Right atrium auricular region (tissue), 2 donors: Measurements from ENCODE around the gene YRDC. TPM values are rescaled to one million over a fixed set of nuclear protein-coding genes. Genes with fewer than 3 reads are reported as not detected.

ENCODE experiments used
- DNase-seq: peaks from one replicate; pipeline ENCODE4 v3.0.0-alpha.2; 2019; ENCODE audit warnings: low spot score
- H3K27ac ChIP-seq, 2 donors: fragments of 200-600 bp; sonication (generic); 1 replicate in 1 of 2; 2 replicates in 1 of 2; pipeline ENCODE4 v1.5.1; 2016 to 2019
- H3K27me3 ChIP-seq, 2 donors: fragments of 200-600 bp; sonication (generic); one replicate each; pipeline versions ENCODE4 v1.5.1 to v1.6.0; 2017 to 2019
- H3K36me3 ChIP-seq: fragments of 200-600 bp; sonication (generic); one replicate; pipeline ENCODE4 v1.5.1; 2016
- H3K4me1 ChIP-seq, 2 donors: fragments of 200-600 bp; sonication (generic); one replicate each; pipeline versions ENCODE4 v1.5.1 to v1.6.0; 2017 to 2019
- H3K4me3 ChIP-seq, 2 donors: fragments of 200-600 bp; sonication (generic); 1 replicate in 1 of 2; 2 replicates in 1 of 2; pipeline ENCODE4 v1.5.1; 2017 to 2019; ENCODE audit warnings: mild to moderate bottlenecking in 1 of 2, moderate library complexity in 1 of 2
- H3K9me3 ChIP-seq, 2 donors: fragments of 200-600 bp; sonication (generic); one replicate each; pipeline ENCODE4 v1.5.1; 2019
- total RNA-seq, 2 donors: library from RNA; depleted of rRNA; stranded (reverse); fragments of >200 nt; gene quantifications; one replicate each; pipeline ENCODE4 v1.1.0, GENCODE V29; 2016
- TF ChIP-seq, protein P1 (sequence below), 2 donors: fragments of 200-600 bp; sonication (generic); IDR thresholded peaks; one replicate each; pipeline ENCODE4 v1.5.1; 2019; ENCODE audit warnings: antibody characterized with exemption in 2 of 2

YRDC gene, protein sequence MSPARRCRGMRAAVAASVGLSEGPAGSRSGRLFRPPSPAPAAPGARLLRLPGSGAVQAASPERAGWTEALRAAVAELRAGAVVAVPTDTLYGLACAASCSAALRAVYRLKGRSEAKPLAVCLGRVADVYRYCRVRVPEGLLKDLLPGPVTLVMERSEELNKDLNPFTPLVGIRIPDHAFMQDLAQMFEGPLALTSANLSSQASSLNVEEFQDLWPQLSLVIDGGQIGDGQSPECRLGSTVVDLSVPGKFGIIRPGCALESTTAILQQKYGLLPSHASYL
- total RNA-seq: 1 to 10 TPM; 6.1 to 8.6 TPM

DNA sequence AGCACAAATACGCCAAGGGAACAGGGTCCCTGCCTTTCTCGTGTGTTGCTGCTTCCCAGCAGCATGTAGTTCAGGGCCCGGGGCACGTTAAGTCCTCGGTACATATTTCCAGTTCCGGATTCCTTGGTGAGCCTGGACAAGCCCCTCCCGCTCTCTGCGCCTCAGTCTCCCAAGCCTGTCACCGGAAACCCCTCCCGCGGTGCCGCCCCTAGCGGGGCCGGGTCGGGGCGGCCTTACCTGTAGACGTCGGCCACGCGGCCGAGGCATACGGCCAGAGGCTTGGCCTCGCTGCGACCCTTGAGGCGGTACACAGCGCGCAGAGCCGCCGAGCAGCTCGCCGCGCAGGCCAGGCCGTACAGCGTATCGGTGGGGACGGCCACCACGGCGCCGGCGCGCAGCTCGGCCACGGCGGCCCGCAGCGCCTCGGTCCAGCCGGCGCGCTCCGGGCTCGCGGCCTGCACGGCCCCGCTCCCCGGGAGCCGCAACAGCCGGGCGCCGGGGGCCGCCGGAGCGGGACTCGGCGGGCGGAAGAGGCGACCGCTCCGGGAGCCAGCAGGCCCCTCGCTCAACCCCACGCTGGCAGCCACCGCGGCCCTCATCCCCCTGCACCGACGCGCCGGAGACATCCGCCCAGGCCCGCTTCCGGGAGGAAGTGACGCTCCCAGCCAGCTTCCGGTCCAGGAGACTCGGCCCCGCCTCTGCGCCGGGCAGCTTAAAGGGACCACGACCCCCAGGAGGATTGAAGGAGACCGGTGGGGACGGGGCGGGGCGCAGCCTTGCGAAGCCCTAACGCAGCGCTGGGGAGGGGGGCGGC, at the start of gene YRDC, which contains the start of gene C1orf122:
YRDC (minus strand) TSS at position 654 of the 814 bp plus-strand sequence; CDS start at position 626, 28 bp downstream.
C1orf122 (plus strand) TSS at position 236 of the 814 bp plus-strand sequence. CDS start 615 bp downstream, outside the sequence.
- TF ChIP-seq, protein P1, sequence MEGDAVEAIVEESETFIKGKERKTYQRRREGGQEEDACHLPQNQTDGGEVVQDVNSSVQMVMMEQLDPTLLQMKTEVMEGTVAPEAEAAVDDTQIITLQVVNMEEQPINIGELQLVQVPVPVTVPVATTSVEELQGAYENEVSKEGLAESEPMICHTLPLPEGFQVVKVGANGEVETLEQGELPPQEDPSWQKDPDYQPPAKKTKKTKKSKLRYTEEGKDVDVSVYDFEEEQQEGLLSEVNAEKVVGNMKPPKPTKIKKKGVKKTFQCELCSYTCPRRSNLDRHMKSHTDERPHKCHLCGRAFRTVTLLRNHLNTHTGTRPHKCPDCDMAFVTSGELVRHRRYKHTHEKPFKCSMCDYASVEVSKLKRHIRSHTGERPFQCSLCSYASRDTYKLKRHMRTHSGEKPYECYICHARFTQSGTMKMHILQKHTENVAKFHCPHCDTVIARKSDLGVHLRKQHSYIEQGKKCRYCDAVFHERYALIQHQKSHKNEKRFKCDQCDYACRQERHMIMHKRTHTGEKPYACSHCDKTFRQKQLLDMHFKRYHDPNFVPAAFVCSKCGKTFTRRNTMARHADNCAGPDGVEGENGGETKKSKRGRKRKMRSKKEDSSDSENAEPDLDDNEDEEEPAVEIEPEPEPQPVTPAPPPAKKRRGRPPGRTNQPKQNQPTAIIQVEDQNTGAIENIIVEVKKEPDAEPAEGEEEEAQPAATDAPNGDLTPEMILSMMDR (IDR thresholded peaks at IDR 0.05): no peak
- no peaks in the 10 kb centered on the region for H3K27me3 ChIP-seq
- H3K9me3 ChIP-seq: no peaks in the 10 kb centered on the region
- H3K4me3 ChIP-seq: peak within 1 kb of the TSS; percentile 87 to 88
- peak within 1 kb of the TSS; percentile 93 to 96 for H3K27ac ChIP-seq
- H3K4me1 ChIP-seq: peaks cover 0 to 23% of the 10 kb centered on the region in 2 donors
- DNase-seq: peak; percentile 94
- H3K36me3 ChIP-seq: peaks cover 38% of the 10 kb centered on the region

DNA sequence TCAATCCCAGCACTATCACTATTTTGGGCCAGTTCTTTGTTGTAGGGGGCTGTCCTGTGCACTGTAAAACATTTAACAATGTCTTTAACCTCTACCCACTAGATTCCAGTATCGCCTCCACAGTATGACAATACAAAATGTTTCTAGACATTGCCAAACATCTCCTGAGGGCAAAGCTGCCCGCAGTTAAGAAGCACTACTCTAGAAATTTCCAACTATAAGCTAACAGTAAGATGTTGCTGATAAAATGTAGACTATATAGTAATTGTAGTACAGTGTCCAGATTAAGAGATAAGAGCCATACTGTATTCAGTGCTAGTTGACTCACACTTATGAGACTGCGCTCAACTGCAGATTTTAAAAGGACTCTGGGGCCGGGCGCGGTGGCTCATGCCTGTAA, 46.4 kb upstream of the YRDC start:
- H3K4me1 ChIP-seq: peaks cover 0 to 48% of the 10 kb centered on the region in 2 donors
- no peak overlapping the region for H3K4me3 ChIP-seq
- no peaks in the 10 kb centered on the region for H3K9me3 ChIP-seq
- peaks cover 11% of the 10 kb centered on the region for H3K36me3 ChIP-seq
- no peak overlapping the region for H3K27ac ChIP-seq
- H3K27me3 ChIP-seq: no peaks in the 10 kb centered on the region
- no peak for DNase-seq
- TF ChIP-seq, protein P1 (IDR thresholded peaks at IDR 0.05): no peak

DNA sequence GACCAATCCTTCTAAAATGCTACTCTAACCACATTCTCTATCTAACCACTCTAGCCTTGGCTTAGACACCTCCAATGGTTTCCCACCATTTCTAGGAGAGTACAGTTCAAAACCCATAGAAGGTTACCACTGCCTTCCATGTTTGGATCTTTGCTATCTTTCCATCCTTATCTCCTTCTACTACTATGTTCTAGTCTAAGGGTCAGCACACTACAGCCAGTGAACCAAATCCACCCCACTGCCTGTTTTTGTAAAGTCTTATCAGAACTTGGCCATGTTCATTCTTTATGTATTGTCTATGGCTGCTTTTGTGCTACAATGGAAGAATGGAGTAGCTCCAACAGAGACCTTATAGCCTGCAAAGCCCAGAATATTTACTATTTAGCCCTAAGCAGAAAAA, 45.1 kb upstream of the YRDC start:
- no peak overlapping the region for H3K4me3 ChIP-seq
- TF ChIP-seq, protein P1 (IDR thresholded peaks at IDR 0.05): no peak
- no peak overlapping the region for H3K27ac ChIP-seq
- no peak for DNase-seq
- peaks cover 11% of the 10 kb centered on the region for H3K36me3 ChIP-seq
- no peaks in the 10 kb centered on the region for H3K9me3 ChIP-seq
- H3K27me3 ChIP-seq: no peaks in the 10 kb centered on the region
- peaks cover 0 to 38% of the 10 kb centered on the region in 2 donors for H3K4me1 ChIP-seq

DNA sequence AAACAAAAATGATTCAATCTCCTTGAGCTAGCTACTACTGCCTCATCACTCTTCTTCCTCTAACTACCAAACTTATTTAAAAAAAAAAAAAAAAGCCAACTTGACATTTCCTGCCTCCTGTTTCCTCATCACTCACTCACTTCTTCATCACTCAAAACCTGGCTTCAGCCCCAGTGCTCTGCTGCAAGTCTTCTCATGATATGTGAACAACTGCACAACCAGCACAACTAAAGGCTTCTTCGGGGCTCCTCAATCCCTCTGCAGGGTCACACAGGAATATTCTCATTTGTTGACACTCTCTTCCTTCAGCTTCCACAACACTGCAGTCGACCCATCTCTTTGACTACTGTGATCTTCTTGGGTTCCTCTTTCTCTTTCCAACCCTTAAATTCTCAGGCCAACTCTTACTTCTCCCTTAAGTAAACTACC, 43.8 kb upstream of the YRDC start:
- H3K4me3 ChIP-seq: no peak overlapping the region
- no peaks in the 10 kb centered on the region for H3K27me3 ChIP-seq
- TF ChIP-seq, protein P1 (IDR thresholded peaks at IDR 0.05): no peak
- DNase-seq: no peak
- H3K36me3 ChIP-seq: peaks cover 6% of the 10 kb centered on the region
- H3K27ac ChIP-seq: no peak overlapping the region
- no peaks in the 10 kb centered on the region for H3K9me3 ChIP-seq
- peaks cover 0 to 40% of the 10 kb centered on the region in 2 donors for H3K4me1 ChIP-seq

DNA sequence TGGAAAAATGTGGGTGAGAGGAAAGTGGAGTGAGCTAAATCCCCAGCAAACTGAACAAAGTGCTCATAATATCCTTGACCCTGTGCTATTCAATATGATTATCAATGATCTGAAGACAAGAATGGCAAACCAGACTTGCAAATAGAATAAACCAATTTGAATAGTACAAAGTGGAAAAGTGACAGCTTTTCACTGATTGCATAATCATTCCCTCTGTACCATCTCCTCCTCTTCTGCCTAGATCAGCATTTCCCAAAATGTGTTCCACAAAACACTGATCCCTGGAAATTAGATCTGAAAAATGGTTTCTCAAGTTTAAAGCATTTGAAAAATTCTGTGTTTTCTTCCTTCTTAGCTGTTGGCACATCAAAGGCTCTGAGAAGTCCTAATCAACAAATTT, 43.3 kb upstream of the YRDC start:
- Histone ChIP-seq H3K9me3 (no peaks in the 10 kb centered on the region), H3K4me1 (peaks cover 0 to 41% of the 10 kb centered on the region in 2 donors), H3K27me3 (no peaks in the 10 kb centered on the region), H3K27ac (peak overlapping the region in 1 of 2 donors; percentile 3), H3K36me3 (peaks cover 3% of the 10 kb centered on the region), H3K4me3 (no peak overlapping the region)
- TF ChIP-seq, protein P1 (IDR thresholded peaks at IDR 0.05): no peak
- no peak for DNase-seq
